A673 (cell line): ENCODE data around the gene SLC66A1. TPM values are rescaled to one million over a fixed set of nuclear protein-coding genes. Genes with fewer than 3 reads are reported as not detected.

Experiments
- BruUV-seq: library from RNA; stranded (reverse); fragments of 400-500 nt; replicated peaks from 2 replicates; lab custom pipeline; 2021; lab: Mats Ljungman, UMichigan
- CTCF ChIA-PET: fragments of 300-600 bp; sonication (Branson Sonifier 250); formaldehyde crosslinking; loops from one replicate; lab custom pipeline; 2022; ENCODE audit warnings: antibody characterized with exemption; lab: Charles Lee
- POLR2A ChIA-PET: fragments of 300-600 bp; sonication (Branson Sonifier 250); formaldehyde crosslinking; loops from one replicate; lab custom pipeline; 2022; ENCODE audit warnings: antibody characterized with exemption; ENCODE audit not compliant: low non-redundant PET; lab: Charles Lee
- DNase-seq: peaks from one replicate; pipeline ENCODE4 v3.0.0-alpha.2; 2015; ENCODE audit warnings: low spot score
- H3K27ac ChIP-seq: fragments of 200-600 bp; sonication (generic); 2 replicates; pipeline ENCODE4 v1.5.1; 2016; ENCODE audit warnings: mixed run types, low read depth, mild to moderate bottlenecking, mixed read lengths, antibody characterized with exemption, low read length; ENCODE audit not compliant: poor library complexity, severe bottlenecking
- H3K27me3 ChIP-seq: fragments of 200-600 bp; sonication (generic); replicated peaks from 2 replicates; pipeline ENCODE4 v1.6.1; 2017; ENCODE audit warnings: mixed run types, low read depth, mild to moderate bottlenecking, mixed read lengths, antibody characterized with exemption, low read length; ENCODE audit not compliant: insufficient read depth, poor library complexity
- H3K36me3 ChIP-seq: fragments of 200-600 bp; sonication (generic); 2 replicates; pipeline ENCODE4 v1.6.1; 2016; ENCODE audit warnings: mixed run types, mild to moderate bottlenecking, mixed read lengths, antibody characterized with exemption, low read length; ENCODE audit not compliant: insufficient read depth, poor library complexity, severe bottlenecking
- H3K4me1 ChIP-seq: fragments of 200-600 bp; sonication (generic); 2 replicates; pipeline ENCODE4 v1.6.1; 2017; ENCODE audit warnings: mixed run types, mild to moderate bottlenecking, mixed read lengths, antibody characterized with exemption, low read length; ENCODE audit not compliant: insufficient read depth, poor library complexity, severe bottlenecking
- H3K4me3 ChIP-seq: fragments of 200-600 bp; sonication (generic); 2 replicates; pipeline ENCODE4 v1.5.1; 2016; ENCODE audit warnings: low read depth, mixed run types, mild to moderate bottlenecking, mixed read lengths, low read length; ENCODE audit not compliant: poor library complexity, severe bottlenecking
- H3K9me3 ChIP-seq: fragments of 200-600 bp; sonication (generic); 2 replicates; pipeline ENCODE4 v1.6.1; 2016; ENCODE audit warnings: mixed run types, low read depth, mild to moderate bottlenecking, mixed read lengths, antibody characterized with exemption, low read length; ENCODE audit not compliant: poor library complexity, severe bottlenecking
- EZH2 ChIP-seq: fragments of 200-600 bp; sonication (generic); IDR thresholded peaks from 2 replicates; pipeline ENCODE4 v1.6.1; 2017; ENCODE audit warnings: borderline replicate concordance, low read depth, mild to moderate bottlenecking, mixed read lengths, antibody characterized with exemption, low read length; ENCODE audit not compliant: poor library complexity, severe bottlenecking
- intact Hi-C: fragments of 100-400 bp; cut with micrococcal nuclease; formaldehyde crosslinking; loops from one replicate; pipeline ENCODE4 v1.10.0; 2022; ENCODE audit not compliant: unreplicated experiment
- total RNA-seq: library from RNA; stranded (reverse); gene quantifications from 2 replicates; pipeline ENCODE4 v1.2.3, GENCODE V29; 2021
- TF ChIP-seq, protein P1 (sequence below): fragments of 300-800, 200-600 bp; sonication (generic); conservative IDR thresholded peaks from 2 replicates; pipeline ENCODE4 v1.5.1; 2017; ENCODE audit warnings: low read depth, mild to moderate bottlenecking, antibody characterized with exemption, low read length, moderate library complexity, mixed read lengths

Gene SLC66A1
- total RNA-seq, 1 experiment from 2014 or later, result 18.3 TPM

DNA sequence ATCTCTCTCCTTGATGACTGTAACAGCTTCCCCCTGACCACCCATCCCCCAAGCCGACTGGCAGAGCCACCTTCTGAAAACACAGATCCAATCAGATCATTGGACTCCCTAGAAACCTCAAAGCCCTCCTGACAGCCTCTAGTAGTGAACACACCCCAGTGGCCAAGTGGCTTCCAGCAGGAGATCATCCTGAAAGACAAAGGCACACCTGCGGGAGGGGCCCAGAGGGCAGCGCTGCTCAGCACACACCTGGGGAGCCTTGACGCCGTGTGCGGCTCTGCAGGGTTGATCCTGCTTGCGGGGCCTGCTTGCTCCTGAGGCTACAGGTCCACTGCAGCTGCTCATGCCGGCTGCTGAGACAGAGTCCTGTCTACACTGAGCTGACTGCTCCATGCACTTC, 41.5 kb downstream of the SLC66A1 start:
- BruUV-seq, result no TSS peak
- H3K36me3 ChIP-seq, result peaks cover 13% of the 10 kb centered on the region
- DNase-seq, result no peak

DNA sequence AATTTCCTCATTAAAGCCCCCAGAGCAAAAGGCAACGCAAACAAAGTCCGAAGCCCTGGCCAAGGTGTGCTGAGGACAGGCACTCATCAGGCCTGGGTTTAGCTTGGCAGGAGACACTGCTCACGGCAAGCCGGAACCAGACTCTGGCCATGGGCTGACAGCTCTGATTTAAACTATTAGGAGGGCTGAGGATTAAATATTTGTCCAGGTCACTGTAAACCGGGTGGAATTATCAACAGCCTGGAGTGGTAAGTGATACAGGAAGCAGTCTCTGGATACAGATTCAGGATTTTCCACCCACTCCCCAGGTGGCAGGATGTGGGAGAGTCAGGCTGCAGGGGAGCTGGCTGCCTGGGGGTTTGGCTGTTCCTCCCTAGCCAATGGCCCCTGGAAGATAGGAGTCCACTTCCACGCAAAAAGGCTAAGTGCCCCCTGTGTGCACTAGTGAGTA, 42.4 kb downstream of the SLC66A1 start:
- Histone ChIP-seq H3K27me3 (no peaks in the 10 kb centered on the region), H3K27ac (no peak overlapping the region), H3K4me3 (no peak overlapping the region), H3K4me1 (no peaks in the 10 kb centered on the region), H3K9me3 (no peaks in the 10 kb centered on the region), H3K36me3 (peaks cover 13% of the 10 kb centered on the region)
- ChIA-PET CTCF (no interaction called here), POLR2A (no interaction called here)
- no TSS peak for BruUV-seq
- DNase-seq, result no peak
- intact Hi-C loops, result no loop called here
- TF ChIP-seq EZH2, result no peak
- TF ChIP-seq, protein P1, sequence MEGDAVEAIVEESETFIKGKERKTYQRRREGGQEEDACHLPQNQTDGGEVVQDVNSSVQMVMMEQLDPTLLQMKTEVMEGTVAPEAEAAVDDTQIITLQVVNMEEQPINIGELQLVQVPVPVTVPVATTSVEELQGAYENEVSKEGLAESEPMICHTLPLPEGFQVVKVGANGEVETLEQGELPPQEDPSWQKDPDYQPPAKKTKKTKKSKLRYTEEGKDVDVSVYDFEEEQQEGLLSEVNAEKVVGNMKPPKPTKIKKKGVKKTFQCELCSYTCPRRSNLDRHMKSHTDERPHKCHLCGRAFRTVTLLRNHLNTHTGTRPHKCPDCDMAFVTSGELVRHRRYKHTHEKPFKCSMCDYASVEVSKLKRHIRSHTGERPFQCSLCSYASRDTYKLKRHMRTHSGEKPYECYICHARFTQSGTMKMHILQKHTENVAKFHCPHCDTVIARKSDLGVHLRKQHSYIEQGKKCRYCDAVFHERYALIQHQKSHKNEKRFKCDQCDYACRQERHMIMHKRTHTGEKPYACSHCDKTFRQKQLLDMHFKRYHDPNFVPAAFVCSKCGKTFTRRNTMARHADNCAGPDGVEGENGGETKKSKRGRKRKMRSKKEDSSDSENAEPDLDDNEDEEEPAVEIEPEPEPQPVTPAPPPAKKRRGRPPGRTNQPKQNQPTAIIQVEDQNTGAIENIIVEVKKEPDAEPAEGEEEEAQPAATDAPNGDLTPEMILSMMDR, result no peak

More for the DNA sequence above, 41.5 kb downstream of the SLC66A1 start:
- Histone ChIP-seq H3K9me3 (no peaks in the 10 kb centered on the region), H3K4me1 (no peaks in the 10 kb centered on the region), H3K27me3 (no peaks in the 10 kb centered on the region), H3K27ac (no peak overlapping the region), H3K4me3 (no peak overlapping the region)
- ChIA-PET CTCF (no interaction called here), POLR2A (no interaction called here)
- TF ChIP-seq, protein P1, result no peak
- no peak for TF ChIP-seq EZH2
- intact Hi-C loops, result no loop called here

DNA sequence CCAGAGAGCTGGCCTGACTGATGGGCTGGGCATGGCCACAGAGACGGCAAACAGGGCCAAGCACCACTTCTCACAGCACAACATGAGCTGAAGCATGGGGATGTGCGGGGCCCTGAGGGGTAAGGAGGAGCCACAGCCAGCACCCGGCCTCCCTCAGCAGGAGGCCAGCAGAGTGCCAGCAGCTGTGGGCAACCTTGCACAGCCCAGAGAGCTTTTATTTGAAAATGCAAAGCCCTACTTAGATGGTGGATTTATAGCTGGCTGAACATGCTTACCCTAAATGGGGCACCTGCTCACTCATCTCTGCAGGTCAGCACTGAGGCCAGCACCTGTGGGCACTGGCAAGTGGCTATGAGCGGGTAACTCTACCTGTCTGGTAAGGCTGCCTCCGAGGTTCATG, 44.1 kb downstream of the SLC66A1 start:
- ChIA-PET POLR2A (no interaction called here), CTCF (no interaction called here)
- no peak overlapping the region for H3K27ac ChIP-seq
- H3K4me1 ChIP-seq, result no peaks in the 10 kb centered on the region
- DNase-seq, result no peak
- TF ChIP-seq, protein P1, result no peak
- TF ChIP-seq EZH2, result no peak
- no peaks in the 10 kb centered on the region for H3K9me3 ChIP-seq
- no peak overlapping the region for H3K4me3 ChIP-seq
- intact Hi-C loops, result no loop called here
- H3K36me3 ChIP-seq, result peaks cover 13% of the 10 kb centered on the region
- H3K27me3 ChIP-seq, result no peaks in the 10 kb centered on the region
- BruUV-seq, result no TSS peak
